ENCODE results near the gene TBCD. TPM values are rescaled to one million over a fixed set of nuclear protein-coding genes. Genes with fewer than 3 reads are reported as not detected.
A peak's percentile ranks its signal among the peaks of the same experiment; 100 is the strongest.

TBCD gene
- total RNA-seq, 1 experiment from 2014 or later, result 129 TPM

- H3K4me1 ChIP-seq (ENCODE audit: insufficient read depth, low read length), result no peaks in the 10 kb centered on the region
- H3K27me3 Mint-ChIP-seq (ENCODE audit: low read depth), result no peaks in the 10 kb centered on the region
- no peak overlapping the region for H2BK5ac ChIP-seq (ENCODE audit: insufficient read length, low read length)
- H3K27me3 ChIP-seq (ENCODE audit: insufficient read depth, low read length), result no peaks in the 10 kb centered on the region
- H3K9me3 ChIP-seq (ENCODE audit: control insufficient read depth, low read depth, low read length), result no peaks in the 10 kb centered on the region
- no peak overlapping the region for H3T11ph ChIP-seq (ENCODE audit: low read length)
- peaks cover 5 to 10% of the 10 kb centered on the region in 2 experiments for H3K4me1 Mint-ChIP-seq
- no peak overlapping the region for H3K23ac ChIP-seq (ENCODE audit: insufficient read length, low read depth, low read length)
- H4K5ac ChIP-seq (ENCODE audit: insufficient read length, low read depth, low read length), result no peak overlapping the region
- H2BK15ac ChIP-seq (ENCODE audit: low read depth, low read length), result no peak overlapping the region
- H2BK20ac ChIP-seq (ENCODE audit: low read depth, low read length, poor library complexity, severe bottlenecking), result no peak overlapping the region
- H3K18ac ChIP-seq (ENCODE audit: insufficient read length, low read depth, low read length), result no peak overlapping the region
- peaks cover 39 to 57% (median 44%) of the 10 kb centered on the region in 3 experiments for H3K36me3 Mint-ChIP-seq (ENCODE audit: insufficient read depth in 1 of 3, low read depth in 3 of 3)
- H3K79me1 ChIP-seq (ENCODE audit: insufficient read depth, low read depth, low read length, poor library complexity, severe bottlenecking), result peaks cover 2% of the 10 kb centered on the region
- H3K27ac Mint-ChIP-seq, result peak overlapping the region in 2 of 3 experiments; percentile 44 to 85; a peak in 2 of 7 replicates
- no peak overlapping the region for H3K27ac ChIP-seq (ENCODE audit: insufficient read length, low read depth, low read length)
- no peak overlapping the region for H2BK120ac ChIP-seq (ENCODE audit: low read depth, low read length, poor library complexity, severe bottlenecking)
- no peak overlapping the region for H2AFZ ChIP-seq (ENCODE audit: low read length)
- no peak overlapping the region for H2AK5ac ChIP-seq (ENCODE audit: insufficient read length, low read length)
- no CpG with 5 or more reads among the region's 12 CpGs for WGBS (ENCODE audit: extremely low coverage, insufficient read length, low lambda C conversion rate)
- no peak overlapping the region for H3K4ac ChIP-seq (ENCODE audit: low read depth, low read length)
- TF ChIP-seq CTCF (conservative IDR thresholded peaks at IDR 0.05), result no peak
- H2BK12ac ChIP-seq (ENCODE audit: insufficient read length, low read depth, low read length), result no peak overlapping the region
- H3K14ac ChIP-seq (ENCODE audit: insufficient read depth, low read length), result no peak overlapping the region
- no peaks in the 10 kb centered on the region for H4K20me1 ChIP-seq (ENCODE audit: control insufficient read depth, insufficient read depth, insufficient read length)
- DNase-seq, result no peak
- no peak overlapping the region for H3K9ac ChIP-seq (ENCODE audit: extremely low read depth, insufficient read length, low read length)
- H3K9me3 Mint-ChIP-seq, result peaks cover 0 to 5% of the 10 kb centered on the region in 2 experiments; a peak in 3 of 5 replicates
- H3K4me2 ChIP-seq (ENCODE audit: insufficient read depth, insufficient read length, low read length), result no peak overlapping the region
- H3K4me3 Mint-ChIP-seq, result no peak overlapping the region
- no peaks in the 10 kb centered on the region; the same call in 1 of the 2 replicates for H3K79me2 ChIP-seq (ENCODE audit: insufficient read depth, low read length)
- H3K56ac ChIP-seq (ENCODE audit: insufficient read length, low read depth, low read length), result no peak overlapping the region
- peaks cover 4% of the 10 kb centered on the region for H3K23me2 ChIP-seq (ENCODE audit: insufficient read length, low read depth, low read length, poor library complexity, severe bottlenecking)
- H4K8ac ChIP-seq (replicated peaks; ENCODE audit: insufficient read length, low read depth, low read length), result no peak overlapping the region
- no peak overlapping the region for H4K91ac ChIP-seq (ENCODE audit: insufficient read length, low read depth, low read length)
These were observed 28.3 kb downstream of the TBCD start for GRCh38 chr17:82780195-82780594.
